Islet of Langerhans (tissue), 1 donor: ENCODE measurements around the gene ANKRD60.

Source experiments
- FAIRE-seq: peaks from one replicate; lab custom pipeline; 2011; peaks lifted over from hg19 to GRCh38; lab: Jason Lieb, UNC

The ANKRD60 gene

GRCh38 chr20:58244517-58245030 is 16.1 kb upstream of the ANKRD60 start:
- FAIRE-seq, result no peak

- FAIRE-seq, result no peak
Measured at GRCh38 chr20:58243653-58244410, 15.4 kb upstream of the ANKRD60 start.

- FAIRE-seq, result no peak
Measured at GRCh38 chr20:58242824-58243223, 14.4 kb upstream of the ANKRD60 start.

GRCh38 chr20:58241766-58242465 is 13.5 kb upstream of the ANKRD60 start:
- FAIRE-seq, result no peak

- FAIRE-seq, result no peak
Measured at GRCh38 chr20:58240471-58240870, 12.0 kb upstream of the ANKRD60 start.

- FAIRE-seq, result no peak
Measured at GRCh38 chr20:58239216-58239615, 10.8 kb upstream of the ANKRD60 start.

GRCh38 chr20:58238490-58238889 is 10.0 kb upstream of the ANKRD60 start:
- no peak for FAIRE-seq

- FAIRE-seq, result no peak
Measured at GRCh38 chr20:58237318-58238132, 9.1 kb upstream of the ANKRD60 start.

- FAIRE-seq, result peak; percentile 47
Measured at GRCh38 chr20:58236612-58237317, 8.3 kb upstream of the ANKRD60 start.

GRCh38 chr20:58235010-58235409 is 6.6 kb upstream of the ANKRD60 start:
- FAIRE-seq, result no peak

- no peak for FAIRE-seq
Measured at GRCh38 chr20:58233881-58234528, 5.6 kb upstream of the ANKRD60 start.

GRCh38 chr20:58233393-58233792 is 4.9 kb upstream of the ANKRD60 start:
- FAIRE-seq, result no peak

GRCh38 chr20:58231683-58232082 is 3.2 kb upstream of the ANKRD60 start:
- FAIRE-seq, result no peak

GRCh38 chr20:58229198-58229798 is 845 bp upstream of the ANKRD60 start:
- FAIRE-seq, result no peak

GRCh38 chr20:58228103-58228483 is 360 bp downstream of the ANKRD60 start:
- FAIRE-seq, result no peak

- no peak for FAIRE-seq
Measured at GRCh38 chr20:58227391-58228102, 906 bp downstream of the ANKRD60 start.

- FAIRE-seq, result no peak
Measured at GRCh38 chr20:58225452-58226200, 2.8 kb downstream of the ANKRD60 start.

- FAIRE-seq, result peak; percentile 56
Measured at GRCh38 chr20:58224974-58225373, 3.5 kb downstream of the ANKRD60 start.

GRCh38 chr20:58224097-58224496 is 4.4 kb downstream of the ANKRD60 start:
- FAIRE-seq, result no peak
